Jurkat, Clone E6-1 (cell line): Measurements from ENCODE around the gene TEN1. TPM values are rescaled to one million over a fixed set of nuclear protein-coding genes. Genes with fewer than 3 reads are reported as not detected.
"Not testable (repeated sequence)": the region's sequence is repeated elsewhere in the genome, so short reads cannot be mapped to it uniquely, and the experiment has no call there.

Experiments
- DNase-seq: peaks from one replicate; pipeline ENCODE4 v3.0.0-alpha.2; 2011; ENCODE audit warnings: low read depth, low spot score
- H3K4me3 ChIP-seq: 2 replicates; pipeline ENCODE4 v1.5.1; 2011; ENCODE audit warnings: mild to moderate bottlenecking, low read length, control low read depth, moderate library complexity
- polyA plus RNA-seq: library from polyadenylated mRNA; unstranded; fragments of >200 nt; gene quantifications from one replicate; pipeline ENCODE4 v1.2.1, GENCODE V29; 2012; ENCODE audit warnings: missing spikeins; ENCODE audit not compliant: insufficient read length, insufficient read depth

Gene TEN1
- 24.3 TPM for polyA plus RNA-seq

GRCh38 chr17:75978938-75979704, at the start of gene TEN1, which contains the start of gene ACOX1:
TEN1 (plus strand) TSS chr17:75979240; CDS start chr17:75986193, 6,953 bp downstream.
ACOX1 (minus strand) TSS chr17:75979166; CDS start chr17:75979073, 93 bp downstream.
- peak within 1 kb of the TSS; percentile 65 for H3K4me3 ChIP-seq

GRCh38 chr17:75931062-75931461, 48.0 kb upstream of the TEN1 start:
- DNase-seq: no peak
- no peak overlapping the region for H3K4me3 ChIP-seq

More at GRCh38 chr17:75978938-75979704, at the start of gene TEN1, which contains the start of gene ACOX1:
- peak; percentile 94 for DNase-seq

GRCh38 chr17:75932852-75933251, 46.2 kb upstream of the TEN1 start:
- no peak overlapping the region for H3K4me3 ChIP-seq
- DNase-seq: no peak

- no peak overlapping the region for H3K4me3 ChIP-seq
- DNase-seq: no peak
Measured at GRCh38 chr17:75933808-75934207, 45.2 kb upstream of the TEN1 start.

- H3K4me3 ChIP-seq: no peak overlapping the region
- no peak for DNase-seq
Measured at GRCh38 chr17:75937652-75938051, 41.4 kb upstream of the TEN1 start.

GRCh38 chr17:75940727-75941441, 38.2 kb upstream of the TEN1 start, which contains the start of gene FBF1:
FBF1 (minus strand) TSS chr17:75941042; CDS start chr17:75938149, 2,893 bp downstream.
- DNase-seq: peak; percentile 77
- H3K4me3 ChIP-seq: peak within 1 kb of the TSS; percentile 89

- peak overlapping the region; percentile 89 for H3K4me3 ChIP-seq
- DNase-seq: no peak
Measured at GRCh38 chr17:75941442-75941819, 37.6 kb upstream of the TEN1 start.

GRCh38 chr17:75942473-75942872, 36.6 kb upstream of the TEN1 start:
- H3K4me3 ChIP-seq: no peak overlapping the region
- no peak for DNase-seq

GRCh38 chr17:75943491-75943890, 35.5 kb upstream of the TEN1 start:
- no peak overlapping the region for H3K4me3 ChIP-seq
- no peak for DNase-seq

- DNase-seq: no peak
- H3K4me3 ChIP-seq: no peak overlapping the region
Measured at GRCh38 chr17:75945211-75945610, 33.8 kb upstream of the TEN1 start.

- DNase-seq: no peak
- no peak overlapping the region for H3K4me3 ChIP-seq
Measured at GRCh38 chr17:75950421-75950820, 28.6 kb upstream of the TEN1 start.

- H3K4me3 ChIP-seq: no peak overlapping the region
- DNase-seq: no peak
Measured at GRCh38 chr17:75950855-75951554, 28.0 kb upstream of the TEN1 start.

GRCh38 chr17:75959051-75959838, 19.8 kb upstream of the TEN1 start:
- DNase-seq: no peak
- no peak overlapping the region for H3K4me3 ChIP-seq

- no peak for DNase-seq
- H3K4me3 ChIP-seq: no peak overlapping the region
Measured at GRCh38 chr17:75959839-75960511, 19.1 kb upstream of the TEN1 start.

GRCh38 chr17:75965468-75965867, 13.6 kb upstream of the TEN1 start:
- no peak for DNase-seq
- H3K4me3 ChIP-seq: no peak overlapping the region

- not testable (repeated sequence) for DNase-seq, H3K4me3 ChIP-seq
Measured at GRCh38 chr17:75969044-75969443, 10.0 kb upstream of the TEN1 start.

- no peak overlapping the region for H3K4me3 ChIP-seq
- no peak for DNase-seq
Measured at GRCh38 chr17:75970011-75970523, 9.0 kb upstream of the TEN1 start.

GRCh38 chr17:75970626-75971025, 8.4 kb upstream of the TEN1 start:
- DNase-seq: no peak
- H3K4me3 ChIP-seq: no peak overlapping the region
